A549 (cell line): ENCODE data around the gene SSR3. TPM values are rescaled to one million over a fixed set of nuclear protein-coding genes. Genes with fewer than 3 reads are reported as not detected.

Experiments
- ATAC-seq, 2 experiments: fragments of 200-7000 bp in 1 of 2; fragments of >200 bp in 1 of 2; cut with Nextera tagmentation in 1 of 2; cut with Tn5 transposase in 1 of 2; 3 replicates each; pipeline versions ENCODE4 v1.8.0 to v1.9.1; 2018 to 2020; ENCODE audit warnings: mild to moderate bottlenecking in 1 of 2, moderate library complexity in 1 of 2
- CTCF ChIA-PET: fragments of 300-600 bp; sonication (Branson Sonifier 250); formaldehyde crosslinking; extraction: SDS; loops from one replicate; lab custom pipeline; 2021; ENCODE audit warnings: antibody characterized with exemption, inconsistent platforms; lab: Yijun Ruan, JAX
- POLR2A ChIA-PET: fragments of 350-600 bp; formaldehyde crosslinking; extraction: SDS; loops from one replicate; lab custom pipeline; 2021; ENCODE audit warnings: antibody characterized with exemption, inconsistent platforms; lab: Yijun Ruan, JAX
- DNase-seq, 2 experiments: peaks; one replicate each; pipeline versions ENCODE4 v3.0.0 to v3.0.0-alpha.2; 2011 to 2016; ENCODE audit warnings: low read depth in 1 of 2, low spot score in 1 of 2
- FAIRE-seq: peaks from 2 replicates; lab custom pipeline; 2011; peaks lifted over from hg19 to GRCh38; lab: Jason Lieb, UNC
- H3K27ac ChIP-seq, 2 experiments: fragments of >200 bp; sonication (Bioruptor Twin); formaldehyde crosslinking; 3 replicates each; pipeline ENCODE4 v1.5.1; 2016 to 2017
- H3K4me1 ChIP-seq: fragments of >200 bp; sonication (Bioruptor Twin); formaldehyde crosslinking; 3 replicates; pipeline ENCODE4 v1.6.1; 2016
- H3K4me2 ChIP-seq: fragments of >200 bp; sonication (Bioruptor Twin); formaldehyde crosslinking; 3 replicates; pipeline ENCODE4 v1.6.1; 2016
- H3K4me3 ChIP-seq: fragments of >200 bp; sonication (Bioruptor Twin); formaldehyde crosslinking; 3 replicates; pipeline ENCODE4 v1.5.1; 2016
- H3K9me3 ChIP-seq: fragments of >200 bp; sonication (Bioruptor Twin); formaldehyde crosslinking; 3 replicates; pipeline ENCODE4 v1.6.1; 2016
- ATOH8 ChIP-seq: fragments of 250-450 bp; sonication (Bioruptor Pico); IDR thresholded peaks from 2 replicates; pipeline ENCODE4 v1.5.0; 2020; ENCODE audit warnings: low read depth, mild to moderate bottlenecking, moderate library complexity
- CBX2 ChIP-seq: fragments of 200-600 bp; sonication (generic); IDR thresholded peaks from 2 replicates; pipeline ENCODE4 v1.6.1; 2016; ENCODE audit warnings: low read depth, mild to moderate bottlenecking, borderline replicate concordance
- CEBPB ChIP-seq, 2 experiments: fragments of >200 bp in 1 of 2; sonication (Bioruptor Twin) in 1 of 2; formaldehyde crosslinking in 1 of 2; IDR thresholded peaks; 2 replicates each; pipeline ENCODE4 v1.6.1; 2012 to 2016
- CHD4 ChIP-seq: fragments of 200-600 bp; sonication (generic); IDR thresholded peaks from 2 replicates; pipeline ENCODE4 v1.6.1; 2016; ENCODE audit warnings: antibody characterized with exemption, mild to moderate bottlenecking, borderline replicate concordance
- EHF ChIP-seq: fragments of 250-450 bp; sonication (Bioruptor Pico); IDR thresholded peaks from 2 replicates; pipeline ENCODE4 v1.5.0; 2020; ENCODE audit warnings: mild to moderate bottlenecking
- ESRRA ChIP-seq: fragments of 150-350 bp; IDR thresholded peaks from 2 replicates; pipeline ENCODE4 v1.6.1; 2014; ENCODE audit warnings: mild to moderate bottlenecking, low read length, borderline replicate concordance
- FOSL2 ChIP-seq, 2 experiments: fragments of 450-650 bp in 1 of 2; fragments of >200 bp in 1 of 2; sonication (Bioruptor Twin) in 1 of 2; formaldehyde crosslinking; IDR thresholded peaks; 2 replicates each; pipeline versions ENCODE4 v1.5.0 to v1.6.1; 2016 to 2020; ENCODE audit warnings: mild to moderate bottlenecking in 1 of 2, moderate library complexity in 1 of 2
- FOXS1 ChIP-seq: fragments of 250-450 bp; sonication (Bioruptor Pico); IDR thresholded peaks from 2 replicates; pipeline ENCODE4 v1.5.0; 2020; ENCODE audit warnings: mild to moderate bottlenecking, moderate library complexity
- GATA3 ChIP-seq: IDR thresholded peaks from 2 replicates; pipeline ENCODE4 v1.6.1; 2012; ENCODE audit warnings: borderline replicate concordance
- HEYL ChIP-seq: fragments of 250-450 bp; sonication (Bioruptor Pico); IDR thresholded peaks from 2 replicates; pipeline ENCODE4 v1.8.0; 2021; ENCODE audit warnings: mild to moderate bottlenecking, moderate library complexity
- HOXA7 ChIP-seq: fragments of 250-450 bp; sonication (Bioruptor Pico); IDR thresholded peaks from 2 replicates; pipeline ENCODE4 v1.5.0; 2020; ENCODE audit warnings: mild to moderate bottlenecking, moderate library complexity
- JUN ChIP-seq, 2 experiments: fragments of >200 bp; sonication (Bioruptor Twin); formaldehyde crosslinking; IDR thresholded peaks; 2 replicates in 1 of 2; 3 replicates in 1 of 2; pipeline ENCODE4 v1.6.1; 2016 to 2017
- JUNB ChIP-seq: fragments of >200 bp; sonication (Bioruptor Twin); formaldehyde crosslinking; IDR thresholded peaks from 2 replicates; pipeline ENCODE4 v1.6.1; 2016
- MAFK ChIP-seq: fragments of 450-650 bp; IDR thresholded peaks from 2 replicates; pipeline ENCODE4 v1.6.1; 2014; ENCODE audit not compliant: partially characterized antibody
- MAZ ChIP-seq: fragments of 150-350 bp; IDR thresholded peaks from 2 replicates; pipeline ENCODE4 v1.6.1; 2014; ENCODE audit warnings: antibody characterized with exemption, low read depth, low read length, borderline replicate concordance
- NFE2L2 ChIP-seq: fragments of 150-350 bp; conservative IDR thresholded peaks from 2 replicates; pipeline ENCODE4 v1.6.1; 2014; ENCODE audit warnings: low read length
- PBX3 ChIP-seq: IDR thresholded peaks from 2 replicates; pipeline ENCODE4 v1.6.1; 2012
- RARB ChIP-seq: fragments of 250-450 bp; sonication (Bioruptor Pico); IDR thresholded peaks from 2 replicates; pipeline ENCODE4 v1.8.0; 2021; ENCODE audit warnings: mild to moderate bottlenecking, moderate library complexity
- RCOR1 ChIP-seq: fragments of 150-350 bp; IDR thresholded peaks from 2 replicates; pipeline ENCODE4 v1.6.1; 2014; ENCODE audit warnings: antibody characterized with exemption, low read length, low read depth
- SMC3 ChIP-seq: fragments of >200 bp; sonication (Bioruptor Twin); formaldehyde crosslinking; IDR thresholded peaks from 3 replicates; pipeline ENCODE4 v1.6.1; 2018; ENCODE audit warnings: inconsistent platforms
- SREBF2 ChIP-seq: fragments of 450-650 bp; IDR thresholded peaks from 2 replicates; pipeline ENCODE4 v1.6.1; 2014; ENCODE audit warnings: mild to moderate bottlenecking, moderate library complexity
- ZC3H11A ChIP-seq: fragments of 450-650 bp; IDR thresholded peaks from 2 replicates; pipeline ENCODE4 v1.6.1; 2014; ENCODE audit warnings: antibody characterized with exemption, mild to moderate bottlenecking
- ZSCAN20 ChIP-seq: fragments of 250-450 bp; sonication (Bioruptor Pico); IDR thresholded peaks from 2 replicates; pipeline ENCODE4 v1.8.0; 2022; ENCODE audit warnings: mild to moderate bottlenecking, moderate library complexity
- WGBS: methylation state at CpG from one replicate; pipeline ENCODE4 v1.1.6; 2017; ENCODE audit errors: missing lambda C conversion rate; 5-methylcytosine and 5-hydroxymethylcytosine counted together
- polyA plus RNA-seq, 4 experiments: library from polyadenylated mRNA; depleted of rRNA in 3 of 4; stranded (reverse); fragments of >200 nt; fragmentation: RNase III in 1 of 4; extraction: RNeasy Plus Mini Kit Qiagen cat#74134 plus additional on column Dnase treatment in 1 of 4; gene quantifications; 2 replicates in 3 of 4; 3 replicates in 1 of 4; pipeline ENCODE4 v1.2.3, GENCODE V29; 2011 to 2017
- TF ChIP-seq, protein P1 (sequence below): fragments of 200-600 bp; sonication (generic); IDR thresholded peaks from 2 replicates; pipeline ENCODE4 v1.6.1; 2016; ENCODE audit warnings: antibody characterized with exemption, mild to moderate bottlenecking, moderate library complexity
- TF ChIP-seq, protein P2 (sequence below): fragments of >200 bp; sonication (Bioruptor Twin); formaldehyde crosslinking; IDR thresholded peaks from 3 replicates; pipeline ENCODE4 v1.5.1; 2016
- TF ChIP-seq, protein P3 (sequence below): IDR thresholded peaks from 2 replicates; pipeline ENCODE4 v1.6.1; 2012; ENCODE audit warnings: low read depth, borderline replicate concordance

SSR3 gene
- polyA plus RNA-seq, 2 of the 4 experiments (the other 2 are of a cell fraction) = 154 to 187 TPM

DNA sequence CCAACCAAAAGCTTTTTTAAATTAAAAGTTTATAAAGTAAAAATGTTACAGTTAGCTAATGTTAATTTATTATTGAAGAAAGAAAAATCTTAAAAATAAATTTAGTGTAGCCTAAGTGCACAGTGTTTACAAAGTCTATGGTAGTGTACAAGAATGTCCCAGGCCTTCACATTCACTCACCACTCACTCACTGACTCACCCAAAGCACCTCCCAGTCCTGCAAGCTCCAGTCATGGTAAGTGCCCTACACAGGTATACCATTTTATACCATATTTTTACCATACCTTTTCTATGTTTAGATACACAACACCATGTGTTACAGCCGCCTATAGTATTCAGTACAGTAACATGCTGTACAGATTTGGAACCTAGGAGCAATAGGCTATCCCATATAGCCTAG lies 29.1 kb downstream of the SSR3 start:
- Histone ChIP-seq H3K4me3 (no peak overlapping the region), H3K27ac (no peak overlapping the region), H3K9me3 (no peaks in the 10 kb centered on the region), H3K4me1 (no peaks in the 10 kb centered on the region), H3K4me2 (no peak overlapping the region)
- 86% methylated on average over 1 of the region's 1 CpG for WGBS
- POLR2A ChIA-PET = interaction anchor here (1.0 kb wide), 1 partner anchor 29 kb away, joined by 3 read pairs; the partner anchor contains the start of gene SSR3
- ATAC-seq (no peak), DNase-seq (no peak), FAIRE-seq (no peak)
- TF ChIP-seq RCOR1 (no peak), MAFK (no peak), CBX2 (no peak), GATA3 (no peak), CHD4 (no peak), JUN (IDR thresholded peaks at IDR 0.05) (no peak), CEBPB (IDR thresholded peaks at IDR 0.05) (no peak), FOSL2 (IDR thresholded peaks at IDR 0.05) (no peak), FOSL2 (CRISPR knock-in tag; IDR thresholded peaks at IDR 0.05) (no peak), NFE2L2 (no peak), HOXA7 (CRISPR knock-in tag) (no peak), SREBF2 (no peak), ZC3H11A (no peak), PBX3 (no peak), ATOH8 (CRISPR knock-in tag) (no peak), SMC3 (no peak)
- TF ChIP-seq, protein P1, sequence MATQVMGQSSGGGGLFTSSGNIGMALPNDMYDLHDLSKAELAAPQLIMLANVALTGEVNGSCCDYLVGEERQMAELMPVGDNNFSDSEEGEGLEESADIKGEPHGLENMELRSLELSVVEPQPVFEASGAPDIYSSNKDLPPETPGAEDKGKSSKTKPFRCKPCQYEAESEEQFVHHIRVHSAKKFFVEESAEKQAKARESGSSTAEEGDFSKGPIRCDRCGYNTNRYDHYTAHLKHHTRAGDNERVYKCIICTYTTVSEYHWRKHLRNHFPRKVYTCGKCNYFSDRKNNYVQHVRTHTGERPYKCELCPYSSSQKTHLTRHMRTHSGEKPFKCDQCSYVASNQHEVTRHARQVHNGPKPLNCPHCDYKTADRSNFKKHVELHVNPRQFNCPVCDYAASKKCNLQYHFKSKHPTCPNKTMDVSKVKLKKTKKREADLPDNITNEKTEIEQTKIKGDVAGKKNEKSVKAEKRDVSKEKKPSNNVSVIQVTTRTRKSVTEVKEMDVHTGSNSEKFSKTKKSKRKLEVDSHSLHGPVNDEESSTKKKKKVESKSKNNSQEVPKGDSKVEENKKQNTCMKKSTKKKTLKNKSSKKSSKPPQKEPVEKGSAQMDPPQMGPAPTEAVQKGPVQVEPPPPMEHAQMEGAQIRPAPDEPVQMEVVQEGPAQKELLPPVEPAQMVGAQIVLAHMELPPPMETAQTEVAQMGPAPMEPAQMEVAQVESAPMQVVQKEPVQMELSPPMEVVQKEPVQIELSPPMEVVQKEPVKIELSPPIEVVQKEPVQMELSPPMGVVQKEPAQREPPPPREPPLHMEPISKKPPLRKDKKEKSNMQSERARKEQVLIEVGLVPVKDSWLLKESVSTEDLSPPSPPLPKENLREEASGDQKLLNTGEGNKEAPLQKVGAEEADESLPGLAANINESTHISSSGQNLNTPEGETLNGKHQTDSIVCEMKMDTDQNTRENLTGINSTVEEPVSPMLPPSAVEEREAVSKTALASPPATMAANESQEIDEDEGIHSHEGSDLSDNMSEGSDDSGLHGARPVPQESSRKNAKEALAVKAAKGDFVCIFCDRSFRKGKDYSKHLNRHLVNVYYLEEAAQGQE = no peak
- TF ChIP-seq, protein P2, sequence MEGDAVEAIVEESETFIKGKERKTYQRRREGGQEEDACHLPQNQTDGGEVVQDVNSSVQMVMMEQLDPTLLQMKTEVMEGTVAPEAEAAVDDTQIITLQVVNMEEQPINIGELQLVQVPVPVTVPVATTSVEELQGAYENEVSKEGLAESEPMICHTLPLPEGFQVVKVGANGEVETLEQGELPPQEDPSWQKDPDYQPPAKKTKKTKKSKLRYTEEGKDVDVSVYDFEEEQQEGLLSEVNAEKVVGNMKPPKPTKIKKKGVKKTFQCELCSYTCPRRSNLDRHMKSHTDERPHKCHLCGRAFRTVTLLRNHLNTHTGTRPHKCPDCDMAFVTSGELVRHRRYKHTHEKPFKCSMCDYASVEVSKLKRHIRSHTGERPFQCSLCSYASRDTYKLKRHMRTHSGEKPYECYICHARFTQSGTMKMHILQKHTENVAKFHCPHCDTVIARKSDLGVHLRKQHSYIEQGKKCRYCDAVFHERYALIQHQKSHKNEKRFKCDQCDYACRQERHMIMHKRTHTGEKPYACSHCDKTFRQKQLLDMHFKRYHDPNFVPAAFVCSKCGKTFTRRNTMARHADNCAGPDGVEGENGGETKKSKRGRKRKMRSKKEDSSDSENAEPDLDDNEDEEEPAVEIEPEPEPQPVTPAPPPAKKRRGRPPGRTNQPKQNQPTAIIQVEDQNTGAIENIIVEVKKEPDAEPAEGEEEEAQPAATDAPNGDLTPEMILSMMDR = no peak
- CTCF ChIA-PET = interaction anchor here (1.0 to 2.6 kb wide), 6 partner anchors 9 to 611 kb away, joined by 3 to 8 read pairs (median 4); no protein-coding TSS in a partner anchor

DNA sequence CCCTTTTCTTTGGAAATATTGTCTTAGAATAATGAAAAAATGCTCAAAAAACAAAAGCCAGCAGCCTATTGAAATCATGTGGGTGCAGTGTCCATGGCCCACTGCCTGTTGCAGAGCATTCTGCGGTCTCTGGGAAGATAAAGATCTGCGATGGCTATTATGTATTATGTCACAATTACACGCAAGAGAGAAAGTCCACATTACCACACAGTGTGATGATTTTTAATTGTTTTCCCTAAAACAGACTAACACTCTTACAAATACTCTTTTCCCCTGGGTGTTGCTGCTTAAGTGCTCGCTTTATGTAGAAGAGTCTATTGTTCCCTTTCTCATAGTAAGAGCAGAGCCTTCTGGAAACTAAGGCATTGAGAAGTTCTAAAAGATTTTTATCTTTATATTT lies 32.2 kb downstream of the SSR3 start:
- no peak overlapping the region for H3K27ac ChIP-seq
- ChIA-PET POLR2A (interaction anchor here (0.6 kb wide), 1 partner anchor 31 kb away, joined by 3 read pairs; no protein-coding TSS in a partner anchor), CTCF (interaction anchor here (0.6 to 0.9 kb wide), 3 partner anchors 11 to 596 kb away, joined by 3 to 5 read pairs (median 4); no protein-coding TSS in a partner anchor)
- H3K9me3 ChIP-seq = no peaks in the 10 kb centered on the region
- no peak for FAIRE-seq
- DNase-seq = no peak
- 89% methylated on average over 4 of the region's 4 CpGs for WGBS
- ATAC-seq = no peak
- no peak overlapping the region for H3K4me3 ChIP-seq
- no peak overlapping the region for H3K4me2 ChIP-seq
- no peak for TF ChIP-seq ZSCAN20 (CRISPR knock-in tag)
- TF ChIP-seq JUNB = no peak
- no peak for TF ChIP-seq FOXS1 (CRISPR knock-in tag)
- no peak for TF ChIP-seq HEYL (CRISPR knock-in tag)
- TF ChIP-seq HOXA7 (CRISPR knock-in tag) = no peak
- no peak for TF ChIP-seq MAZ
- no peak for TF ChIP-seq ESRRA
- TF ChIP-seq EHF (CRISPR knock-in tag) = no peak
- TF ChIP-seq, protein P1 = no peak
- TF ChIP-seq, protein P3, sequence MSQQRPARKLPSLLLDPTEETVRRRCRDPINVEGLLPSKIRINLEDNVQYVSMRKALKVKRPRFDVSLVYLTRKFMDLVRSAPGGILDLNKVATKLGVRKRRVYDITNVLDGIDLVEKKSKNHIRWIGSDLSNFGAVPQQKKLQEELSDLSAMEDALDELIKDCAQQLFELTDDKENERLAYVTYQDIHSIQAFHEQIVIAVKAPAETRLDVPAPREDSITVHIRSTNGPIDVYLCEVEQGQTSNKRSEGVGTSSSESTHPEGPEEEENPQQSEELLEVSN = no peak
- TF ChIP-seq SMC3 = no peak
- no peak for TF ChIP-seq RARB (CRISPR knock-in tag)
- H3K4me1 ChIP-seq = no peaks in the 10 kb centered on the region
